Astrocyte (in vitro differentiated cells and primary cell): ENCODE measurements around the gene TPM3. TPM values are rescaled to one million over a fixed set of nuclear protein-coding genes. Genes with fewer than 3 reads are reported as not detected.
A peak's percentile ranks its signal among the peaks of the same experiment; 100 is the strongest.
"Not testable (repeated sequence)": the region's sequence is repeated elsewhere in the genome, so short reads cannot be mapped to it uniquely, and the experiment has no call there.

Experiments
- DNase-seq: peaks from one replicate; pipeline ENCODE4 v3.0.0-alpha.2; 2010; ENCODE audit warnings: low read depth
- FAIRE-seq: peaks from 2 replicates; lab custom pipeline; 2011; peaks lifted over from hg19 to GRCh38; lab: Jason Lieb, UNC
- H2AFZ ChIP-seq: 2 replicates; pipeline ENCODE4 v1.6.0; 2012; ENCODE audit warnings: low read depth, low read length, inconsistent platforms
- H3K27ac ChIP-seq: 2 replicates; pipeline ENCODE4 v1.5.1; 2011; ENCODE audit warnings: low read depth, low read length, inconsistent platforms
- H3K27me3 ChIP-seq: 2 replicates; pipeline ENCODE4 v1.6.0; 2011; ENCODE audit warnings: low read length, inconsistent platforms; ENCODE audit not compliant: insufficient read depth
- H3K36me3 ChIP-seq: 2 replicates; pipeline ENCODE4 v1.5.1; 2011; ENCODE audit warnings: low read length, inconsistent platforms; ENCODE audit not compliant: insufficient read depth
- H3K4me1 ChIP-seq: 2 replicates; pipeline ENCODE4 v1.5.1; 2011; ENCODE audit warnings: low read length, inconsistent platforms; ENCODE audit not compliant: insufficient read depth
- H3K4me2 ChIP-seq: 2 replicates; pipeline ENCODE4 v1.6.0; 2012; ENCODE audit warnings: low read length, inconsistent platforms
- H3K4me3 ChIP-seq: 2 replicates; pipeline ENCODE4 v1.5.1; 2011; ENCODE audit warnings: low read depth, mild to moderate bottlenecking, low read length, inconsistent platforms; ENCODE audit not compliant: insufficient read depth
- H3K79me2 ChIP-seq: 2 replicates; pipeline ENCODE4 v1.6.0; 2012; ENCODE audit warnings: mild to moderate bottlenecking, low read length, inconsistent platforms; ENCODE audit not compliant: insufficient read depth
- H3K9ac ChIP-seq: 2 replicates; pipeline ENCODE4 v1.6.0; 2012; ENCODE audit warnings: mild to moderate bottlenecking, low read length, inconsistent platforms
- H3K9me3 ChIP-seq: 2 replicates; pipeline ENCODE4 v1.5.1; 2012; ENCODE audit warnings: low read depth, mild to moderate bottlenecking, low read length, inconsistent platforms; ENCODE audit not compliant: insufficient read depth
- H4K20me1 ChIP-seq: 2 replicates; pipeline ENCODE4 v1.6.0; 2012; ENCODE audit warnings: low read length, inconsistent platforms; ENCODE audit not compliant: insufficient read depth
- H3K27ac Mint-ChIP-seq: one replicate; pipeline ENCODE4 v1.8.0; 2021; ENCODE audit warnings: mild to moderate bottlenecking, mixed read lengths; ENCODE audit not compliant: unreplicated experiment
- H3K27me3 Mint-ChIP-seq: one replicate; pipeline ENCODE4 v1.8.0; 2021; ENCODE audit warnings: low read depth, mixed read lengths; ENCODE audit not compliant: unreplicated experiment
- H3K36me3 Mint-ChIP-seq: one replicate; pipeline ENCODE4 v1.8.0; 2021; ENCODE audit warnings: low read depth, mixed read lengths; ENCODE audit not compliant: unreplicated experiment
- H3K4me1 Mint-ChIP-seq: one replicate; pipeline ENCODE4 v1.8.0; 2021; ENCODE audit warnings: low read depth, mixed read lengths; ENCODE audit not compliant: unreplicated experiment
- H3K4me3 Mint-ChIP-seq: one replicate; pipeline ENCODE4 v1.8.0; 2021; ENCODE audit warnings: mild to moderate bottlenecking, moderate library complexity, mixed read lengths; ENCODE audit not compliant: unreplicated experiment
- H3K9me3 Mint-ChIP-seq: one replicate; pipeline ENCODE4 v1.8.0; 2021; ENCODE audit warnings: mild to moderate bottlenecking, mixed read lengths; ENCODE audit not compliant: unreplicated experiment
- EZH2 ChIP-seq: IDR thresholded peaks from 2 replicates; pipeline ENCODE4 v1.6.1; 2012; ENCODE audit warnings: mild to moderate bottlenecking, low read length, inconsistent platforms; ENCODE audit not compliant: insufficient read depth
- total RNA-seq: library from RNA; stranded (reverse); gene quantifications from 2 replicates; pipeline ENCODE4 v1.2.1, GENCODE V29; 2021
- TF ChIP-seq, protein P1 (sequence below): IDR thresholded peaks from 2 replicates; pipeline ENCODE4 v1.5.1; 2011; ENCODE audit warnings: low read depth, mild to moderate bottlenecking, inconsistent platforms, low read length, moderate library complexity; ENCODE audit not compliant: insufficient read depth

Gene TPM3
- total RNA-seq, 1 donor from 2014 or later, result 687 TPM

DNA sequence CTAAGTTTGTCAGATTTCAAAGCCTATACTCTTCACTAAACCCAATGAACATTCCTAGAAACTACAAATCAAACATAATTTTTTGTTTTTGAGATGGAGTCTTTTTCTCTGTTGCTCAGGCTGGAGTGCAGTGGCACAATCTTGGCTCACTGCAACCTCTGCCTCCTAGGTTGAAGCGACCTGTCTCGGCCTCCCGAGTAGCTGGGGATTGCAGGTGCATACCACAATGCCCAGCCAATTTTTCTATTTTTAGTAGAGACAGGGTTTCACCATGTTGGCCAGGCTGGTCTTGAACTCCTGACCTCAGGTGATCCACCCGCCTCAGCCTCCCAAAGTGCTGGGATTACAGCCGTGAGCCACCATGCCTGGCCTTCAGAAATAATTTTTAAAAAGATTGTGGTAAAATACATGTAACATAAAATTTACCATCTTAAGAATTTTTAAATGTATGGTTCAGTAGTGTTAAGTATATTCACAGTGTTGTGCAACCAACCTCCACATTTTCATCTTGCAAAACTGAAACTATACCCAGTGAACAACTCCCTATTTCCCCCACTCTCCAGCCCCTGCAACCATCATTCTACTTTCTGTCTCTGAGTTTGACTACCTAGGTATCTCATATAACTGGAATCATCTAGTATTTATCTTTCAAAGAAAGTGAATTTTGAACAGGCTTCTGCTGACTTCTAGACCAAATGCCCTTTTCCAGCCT, 16.9 kb upstream of the TPM3 start:
- H3K27ac ChIP-seq, result no peak overlapping the region
- no peak overlapping the region for H3K4me3 ChIP-seq
- no peaks in the 10 kb centered on the region for H3K79me2 ChIP-seq
- H4K20me1 ChIP-seq, result peaks cover 20% of the 10 kb centered on the region
- DNase-seq (no peak), FAIRE-seq (no peak)
- H3K4me1 Mint-ChIP-seq, result peaks cover 9% of the 10 kb centered on the region
- peaks cover 30% of the 10 kb centered on the region for H3K36me3 Mint-ChIP-seq
- no peak overlapping the region for H3K4me2 ChIP-seq
- peak overlapping the region; percentile 57 for H3K4me3 Mint-ChIP-seq
- peaks cover 34% of the 10 kb centered on the region for H3K36me3 ChIP-seq
- H3K9me3 ChIP-seq, result no peaks in the 10 kb centered on the region
- H3K27me3 Mint-ChIP-seq, result no peaks in the 10 kb centered on the region
- H3K9me3 Mint-ChIP-seq, result no peaks in the 10 kb centered on the region
- H3K27me3 ChIP-seq, result no peaks in the 10 kb centered on the region
- H2AFZ ChIP-seq, result no peak overlapping the region
- H3K9ac ChIP-seq, result no peak overlapping the region
- peaks cover 5% of the 10 kb centered on the region for H3K4me1 ChIP-seq
- no peak overlapping the region for H3K27ac Mint-ChIP-seq
- no peak for TF ChIP-seq EZH2
- TF ChIP-seq, protein P1, sequence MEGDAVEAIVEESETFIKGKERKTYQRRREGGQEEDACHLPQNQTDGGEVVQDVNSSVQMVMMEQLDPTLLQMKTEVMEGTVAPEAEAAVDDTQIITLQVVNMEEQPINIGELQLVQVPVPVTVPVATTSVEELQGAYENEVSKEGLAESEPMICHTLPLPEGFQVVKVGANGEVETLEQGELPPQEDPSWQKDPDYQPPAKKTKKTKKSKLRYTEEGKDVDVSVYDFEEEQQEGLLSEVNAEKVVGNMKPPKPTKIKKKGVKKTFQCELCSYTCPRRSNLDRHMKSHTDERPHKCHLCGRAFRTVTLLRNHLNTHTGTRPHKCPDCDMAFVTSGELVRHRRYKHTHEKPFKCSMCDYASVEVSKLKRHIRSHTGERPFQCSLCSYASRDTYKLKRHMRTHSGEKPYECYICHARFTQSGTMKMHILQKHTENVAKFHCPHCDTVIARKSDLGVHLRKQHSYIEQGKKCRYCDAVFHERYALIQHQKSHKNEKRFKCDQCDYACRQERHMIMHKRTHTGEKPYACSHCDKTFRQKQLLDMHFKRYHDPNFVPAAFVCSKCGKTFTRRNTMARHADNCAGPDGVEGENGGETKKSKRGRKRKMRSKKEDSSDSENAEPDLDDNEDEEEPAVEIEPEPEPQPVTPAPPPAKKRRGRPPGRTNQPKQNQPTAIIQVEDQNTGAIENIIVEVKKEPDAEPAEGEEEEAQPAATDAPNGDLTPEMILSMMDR, result no peak

DNA sequence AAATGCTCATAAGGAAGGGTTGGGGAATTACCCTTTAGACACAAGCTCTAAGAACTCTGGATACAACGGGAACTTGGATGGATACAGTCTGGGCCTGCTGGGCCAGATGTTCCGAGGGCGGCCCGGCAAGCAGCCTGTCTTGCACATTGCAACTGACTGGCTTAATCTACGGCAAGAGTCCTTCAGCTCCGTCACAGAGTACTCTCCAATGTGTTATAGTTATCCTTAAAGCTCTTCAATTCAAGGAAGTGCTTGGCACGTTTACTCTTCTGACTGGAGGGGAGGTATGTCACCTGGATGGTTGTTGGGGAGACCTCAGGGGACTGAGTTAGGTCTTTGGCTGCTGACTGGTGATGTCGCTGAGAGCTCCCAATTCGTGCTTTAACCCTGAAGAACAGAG, 15.4 kb upstream of the TPM3 start:
- H3K27me3 Mint-ChIP-seq, result no peaks in the 10 kb centered on the region
- no peak for DNase-seq
- TF ChIP-seq, protein P1, result no peak
- TF ChIP-seq EZH2, result no peak
- no peaks in the 10 kb centered on the region for H3K79me2 ChIP-seq
- H3K9me3 ChIP-seq, result no peaks in the 10 kb centered on the region
- H4K20me1 ChIP-seq, result peaks cover 6% of the 10 kb centered on the region
- H3K9me3 Mint-ChIP-seq, result no peaks in the 10 kb centered on the region
- no peak overlapping the region for H3K4me2 ChIP-seq
- peaks cover 30% of the 10 kb centered on the region for H3K36me3 ChIP-seq
- peaks cover 7% of the 10 kb centered on the region for H3K4me1 Mint-ChIP-seq
- no peaks in the 10 kb centered on the region for H3K27me3 ChIP-seq
- no peak overlapping the region for H3K4me3 Mint-ChIP-seq
- no peak overlapping the region for H2AFZ ChIP-seq
- H3K4me3 ChIP-seq, result no peak overlapping the region
- no peak overlapping the region for H3K27ac ChIP-seq
- H3K36me3 Mint-ChIP-seq, result peaks cover 24% of the 10 kb centered on the region
- no peak for FAIRE-seq
- no peak overlapping the region for H3K27ac Mint-ChIP-seq
- no peaks in the 10 kb centered on the region for H3K4me1 ChIP-seq
- no peak overlapping the region for H3K9ac ChIP-seq

DNA sequence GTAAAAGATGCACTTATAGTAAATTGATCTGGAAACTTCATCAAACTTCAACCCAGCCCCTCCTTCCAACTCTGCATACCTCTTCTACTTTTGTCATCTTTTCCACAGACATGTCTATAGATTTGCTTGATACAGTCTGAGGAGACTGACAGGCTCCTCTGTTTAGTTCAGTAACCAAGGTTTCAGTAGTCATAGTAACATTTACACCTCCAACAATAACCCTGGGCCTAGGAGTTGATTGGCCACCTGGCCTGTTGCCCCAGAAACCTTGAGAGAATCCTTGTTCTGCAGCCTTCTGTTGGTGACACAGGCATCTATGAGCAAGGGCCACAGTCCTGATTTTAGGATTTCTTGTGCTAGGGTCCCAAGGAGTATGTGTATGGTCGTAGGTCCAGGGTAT, 14.3 kb upstream of the TPM3 start, which contains the start of gene CFAP141:
CFAP141 (minus strand) TSS at position 138 of the 400 bp plus-strand sequence; CDS start at position 112, 26 bp downstream.
- no peak within 1 kb of the TSS for H3K4me3 Mint-ChIP-seq
- Histone ChIP-seq H3K9me3 (no peaks in the 10 kb centered on the region), H3K4me2 (no peak within 1 kb of the TSS), H3K27me3 (no peaks in the 10 kb centered on the region), H3K27ac (no peak within 1 kb of the TSS), H3K4me1 (no peaks in the 10 kb centered on the region), H3K36me3 (peaks cover 28% of the 10 kb centered on the region), H3K79me2 (no peaks in the 10 kb centered on the region), H4K20me1 (peaks cover 3% of the 10 kb centered on the region), H3K4me3 (no peak within 1 kb of the TSS), H3K9ac (no peak within 1 kb of the TSS), H2AFZ (no peak within 1 kb of the TSS)
- no peaks in the 10 kb centered on the region for H3K9me3 Mint-ChIP-seq
- FAIRE-seq (no peak), DNase-seq (no peak)
- H3K27ac Mint-ChIP-seq, result peak within 1 kb of the TSS; percentile 43
- peaks cover 24% of the 10 kb centered on the region for H3K36me3 Mint-ChIP-seq
- H3K4me1 Mint-ChIP-seq, result peaks cover 7% of the 10 kb centered on the region
- TF ChIP-seq, protein P1, result no peak
- TF ChIP-seq EZH2, result no peak
- H3K27me3 Mint-ChIP-seq, result no peaks in the 10 kb centered on the region

DNA sequence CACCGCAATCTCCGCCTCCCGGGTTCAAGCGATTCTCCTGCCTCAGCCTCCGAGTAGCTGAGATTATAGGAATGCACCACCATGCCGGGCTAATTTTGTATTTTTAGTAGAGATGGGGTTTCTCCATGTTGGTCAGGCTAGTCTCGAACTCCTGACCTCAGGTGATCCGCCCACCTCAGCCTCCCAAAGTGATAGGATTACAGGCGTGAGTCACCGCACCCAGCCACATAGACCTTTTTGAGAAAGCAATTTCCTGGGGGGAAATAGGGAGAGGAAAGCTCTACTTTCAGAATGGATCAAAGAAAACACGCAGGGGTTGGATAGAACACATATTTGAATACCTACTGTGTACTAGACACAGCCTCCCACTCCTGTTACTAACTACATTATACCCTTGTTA, 13.9 kb upstream of the TPM3 start:
- not testable (repeated sequence) for H3K4me2 ChIP-seq, H3K9me3 Mint-ChIP-seq, H3K27me3 ChIP-seq, H3K4me3 ChIP-seq, H3K27me3 Mint-ChIP-seq, H3K4me3 Mint-ChIP-seq, H3K4me1 ChIP-seq, H3K9ac ChIP-seq, H3K79me2 ChIP-seq, H4K20me1 ChIP-seq, H3K9me3 ChIP-seq, H3K4me1 Mint-ChIP-seq, H2AFZ ChIP-seq, H3K27ac ChIP-seq, DNase-seq, FAIRE-seq
- Mint-ChIP-seq H3K27ac (peak overlapping the region; percentile 43), H3K36me3 (peaks cover 24% of the 10 kb centered on the region)
- peaks cover 28% of the 10 kb centered on the region for H3K36me3 ChIP-seq
